H9 (cell line): ENCODE data around the gene PDE3A. TPM values are rescaled to one million over a fixed set of nuclear protein-coding genes. Genes with fewer than 3 reads are reported as not detected.

Experiments
- DNase-seq: peaks from one replicate; pipeline ENCODE4 v3.0.0-alpha.2; 2017
- H2AFZ ChIP-seq: one replicate; pipeline ENCODE4 v1.6.1; 2013; ENCODE audit warnings: mild to moderate bottlenecking, low read length, control low read depth, moderate library complexity
- H2AK5ac ChIP-seq: 2 replicates; pipeline ENCODE4 v1.6.1; 2013; ENCODE audit warnings: low read length, control low read depth, mixed read lengths; ENCODE audit not compliant: insufficient read length
- H2BK120ac ChIP-seq: one replicate; pipeline ENCODE4 v1.6.1; 2013; ENCODE audit warnings: low read depth, mild to moderate bottlenecking, low read length, control low read depth, inconsistent platforms; ENCODE audit not compliant: poor library complexity, severe bottlenecking
- H2BK12ac ChIP-seq: 2 replicates; pipeline ENCODE4 v1.6.1; 2013; ENCODE audit warnings: low read length, control low read depth, mixed read lengths, low read depth; ENCODE audit not compliant: insufficient read length
- H2BK15ac ChIP-seq: 2 replicates; pipeline ENCODE4 v1.6.1; 2013; ENCODE audit warnings: low read depth, low read length, control low read depth
- H2BK20ac ChIP-seq: one replicate; pipeline ENCODE4 v1.6.1; 2013; ENCODE audit warnings: low read depth, mild to moderate bottlenecking, low read length, control low read depth, inconsistent platforms; ENCODE audit not compliant: poor library complexity, severe bottlenecking
- H2BK5ac ChIP-seq: 2 replicates; pipeline ENCODE4 v1.6.1; 2013; ENCODE audit warnings: low read length, control low read depth, mixed read lengths; ENCODE audit not compliant: insufficient read length
- H3K14ac ChIP-seq: 2 replicates; pipeline ENCODE4 v1.6.1; 2013; ENCODE audit warnings: low read length, control low read depth; ENCODE audit not compliant: insufficient read depth
- H3K18ac ChIP-seq: 2 replicates; pipeline ENCODE4 v1.6.1; 2013; ENCODE audit warnings: low read depth, mild to moderate bottlenecking, mixed read lengths, low read length, control low read depth; ENCODE audit not compliant: insufficient read length
- H3K23ac ChIP-seq: 2 replicates; pipeline ENCODE4 v1.6.1; 2013; ENCODE audit warnings: low read length, control low read depth, mixed read lengths, low read depth; ENCODE audit not compliant: insufficient read length
- H3K23me2 ChIP-seq: 2 replicates; pipeline ENCODE4 v1.6.1; 2013; ENCODE audit warnings: low read depth, mild to moderate bottlenecking, mixed read lengths, low read length, control low read depth; ENCODE audit not compliant: insufficient read length, poor library complexity, severe bottlenecking
- H3K27ac ChIP-seq: 2 replicates; pipeline ENCODE4 v1.5.1; 2013; ENCODE audit warnings: low read length, control low read depth, mixed read lengths, low read depth; ENCODE audit not compliant: insufficient read length
- H3K27me3 ChIP-seq: 2 replicates; pipeline ENCODE4 v1.6.1; 2013; ENCODE audit warnings: low read length, control low read depth, inconsistent platforms; ENCODE audit not compliant: insufficient read depth
- H3K4ac ChIP-seq: 2 replicates; pipeline ENCODE4 v1.6.1; 2013; ENCODE audit warnings: low read depth, mild to moderate bottlenecking, control low read depth, inconsistent platforms, low read length, moderate library complexity
- H3K4me1 ChIP-seq: 2 replicates; pipeline ENCODE4 v1.6.1; 2013; ENCODE audit warnings: low read length, control low read depth, inconsistent platforms; ENCODE audit not compliant: insufficient read depth
- H3K4me2 ChIP-seq: 2 replicates; pipeline ENCODE4 v1.6.1; 2013; ENCODE audit warnings: low read length, control low read depth, mixed read lengths; ENCODE audit not compliant: insufficient read length, insufficient read depth
- H3K56ac ChIP-seq: 2 replicates; pipeline ENCODE4 v1.6.1; 2013; ENCODE audit warnings: low read depth, mild to moderate bottlenecking, mixed read lengths, low read length, control low read depth; ENCODE audit not compliant: insufficient read length
- H3K79me1 ChIP-seq: 2 replicates; pipeline ENCODE4 v1.6.1; 2013; ENCODE audit warnings: low read depth, mild to moderate bottlenecking, moderate library complexity, low read length, control low read depth, inconsistent platforms; ENCODE audit not compliant: insufficient read depth, poor library complexity, severe bottlenecking
- H3K79me2 ChIP-seq: 2 replicates; pipeline ENCODE4 v1.6.1; 2013; ENCODE audit warnings: low read length, control low read depth, inconsistent platforms; ENCODE audit not compliant: insufficient read depth
- H3K9ac ChIP-seq: 2 replicates; pipeline ENCODE4 v1.6.1; 2013; ENCODE audit warnings: low read length, control low read depth, mixed read lengths; ENCODE audit not compliant: insufficient read length; ENCODE audit errors: extremely low read depth
- H3K9me3 ChIP-seq: one replicate; pipeline ENCODE4 v1.6.1; 2013; ENCODE audit warnings: low read depth, low read length, inconsistent platforms; ENCODE audit not compliant: control insufficient read depth
- H3T11ph ChIP-seq: one replicate; pipeline ENCODE4 v1.6.1; 2013; ENCODE audit warnings: mild to moderate bottlenecking, low read length, control low read depth, inconsistent platforms
- H4K20me1 ChIP-seq: one replicate; pipeline ENCODE4 v1.6.1; 2013; ENCODE audit not compliant: control insufficient read depth, insufficient read length, insufficient read depth
- H4K5ac ChIP-seq: 2 replicates; pipeline ENCODE4 v1.6.1; 2013; ENCODE audit warnings: low read depth, mild to moderate bottlenecking, mixed read lengths, low read length, control low read depth; ENCODE audit not compliant: insufficient read length
- H4K8ac ChIP-seq: replicated peaks from 2 replicates; pipeline ENCODE4 v1.6.1; 2013; ENCODE audit warnings: low read length, control low read depth, mixed read lengths, low read depth; ENCODE audit not compliant: insufficient read length
- H4K91ac ChIP-seq: 2 replicates; pipeline ENCODE4 v1.6.1; 2013; ENCODE audit warnings: low read depth, mild to moderate bottlenecking, moderate library complexity, mixed read lengths, low read length, control low read depth; ENCODE audit not compliant: insufficient read length
- H3K27ac Mint-ChIP-seq, 3 experiments: 2 replicates in 2 of 3; 3 replicates in 1 of 3; pipeline ENCODE4 v1.8.0; 2020 to 2021; ENCODE audit warnings: mixed read lengths in 3 of 3, mild to moderate bottlenecking in 1 of 3, moderate library complexity in 1 of 3
- H3K27me3 Mint-ChIP-seq: 2 replicates; pipeline ENCODE4 v1.8.0; 2021; ENCODE audit warnings: low read depth, mild to moderate bottlenecking, moderate library complexity, mixed read lengths
- H3K36me3 Mint-ChIP-seq, 3 experiments: 2 replicates in 2 of 3; 3 replicates in 1 of 3; pipeline ENCODE4 v1.8.0; 2020 to 2021; ENCODE audit warnings: low read depth in 3 of 3, mixed read lengths in 3 of 3; ENCODE audit not compliant: insufficient read depth in 1 of 3
- H3K4me1 Mint-ChIP-seq, 2 experiments: 2 replicates each; pipeline ENCODE4 v1.8.0; 2020; ENCODE audit warnings: mixed read lengths in 2 of 2
- H3K4me3 Mint-ChIP-seq, 2 experiments: 2 replicates in 1 of 2; 3 replicates in 1 of 2; pipeline ENCODE4 v1.8.0; 2020 to 2021; ENCODE audit warnings: mild to moderate bottlenecking in 2 of 2, mixed read lengths in 2 of 2, moderate library complexity in 1 of 2
- H3K9me3 Mint-ChIP-seq, 2 experiments: 2 replicates in 1 of 2; 3 replicates in 1 of 2; pipeline ENCODE4 v1.8.0; 2020; ENCODE audit warnings: mild to moderate bottlenecking in 2 of 2, mixed read lengths in 2 of 2, moderate library complexity in 1 of 2
- CTCF ChIP-seq: fragments of 200-600 bp; sonication (generic); conservative IDR thresholded peaks from 3 replicates; pipeline ENCODE4 v1.8.0; 2021; ENCODE audit warnings: antibody characterized with exemption, mild to moderate bottlenecking
- WGBS: extraction: QIAGEN DNeasy Blood & Tissue Kit; methylation state at CpG from one replicate; pipeline ENCODE4 v1.1.7; 2013; ENCODE audit warnings: missing lambda C conversion rate, low lambda C conversion rate, mixed read lengths; ENCODE audit not compliant: insufficient read length; ENCODE audit errors: extremely low coverage; 5-methylcytosine and 5-hydroxymethylcytosine counted together
- total RNA-seq: library from RNA; stranded (reverse); gene quantifications from 2 replicates; pipeline ENCODE4 v1.2.1, GENCODE V29; 2021

PDE3A gene
- total RNA-seq, 1 experiment from 2014 or later, result 3.0 TPM

- Histone ChIP-seq H2AFZ (no peak overlapping the region), H3K23ac (no peak overlapping the region), H3K27ac (no peak overlapping the region), H2AK5ac (no peak overlapping the region), H4K8ac (no peak overlapping the region), H3K4ac (no peak overlapping the region), H3K79me2 (no peaks in the 10 kb centered on the region), H3K18ac (no peak overlapping the region), H3K4me1 (no peaks in the 10 kb centered on the region), H3K9ac (no peak overlapping the region), H3K23me2 (no peaks in the 10 kb centered on the region), H3K79me1 (no peaks in the 10 kb centered on the region), H2BK12ac (no peak overlapping the region), H3K4me2 (no peak overlapping the region), H2BK120ac (no peak overlapping the region), H4K5ac (no peak overlapping the region), H4K91ac (no peak overlapping the region), H4K20me1 (no peaks in the 10 kb centered on the region), H3K56ac (no peak overlapping the region), H3K9me3 (no peaks in the 10 kb centered on the region), H2BK5ac (no peak overlapping the region), H2BK20ac (no peak overlapping the region), H3T11ph (no peak overlapping the region), H2BK15ac (no peak overlapping the region), H3K14ac (no peak overlapping the region), H3K27me3 (no peaks in the 10 kb centered on the region)
- Mint-ChIP-seq H3K27me3 (no peaks in the 10 kb centered on the region), H3K4me1 (peaks cover 20 to 22% of the 10 kb centered on the region in 2 experiments), H3K9me3 (no peaks in the 10 kb centered on the region), H3K36me3 (no peaks in the 10 kb centered on the region), H3K4me3 (no peak overlapping the region), H3K27ac (peak overlapping the region; percentile 2 to 85 (median 27); a peak in 5 of 7 replicates)
- peak; percentile 46 for DNase-seq
- no CpG with 5 or more reads among the region's 3 CpGs for WGBS
- peak; percentile 47; the same call in 1 of the 3 replicates for TF ChIP-seq CTCF
These were observed 55.2 kb downstream of the PDE3A start for GRCh38 chr12:20423557-20423956.
